ENCODE data around the gene KLF18.

The KLF18 gene

DNA sequence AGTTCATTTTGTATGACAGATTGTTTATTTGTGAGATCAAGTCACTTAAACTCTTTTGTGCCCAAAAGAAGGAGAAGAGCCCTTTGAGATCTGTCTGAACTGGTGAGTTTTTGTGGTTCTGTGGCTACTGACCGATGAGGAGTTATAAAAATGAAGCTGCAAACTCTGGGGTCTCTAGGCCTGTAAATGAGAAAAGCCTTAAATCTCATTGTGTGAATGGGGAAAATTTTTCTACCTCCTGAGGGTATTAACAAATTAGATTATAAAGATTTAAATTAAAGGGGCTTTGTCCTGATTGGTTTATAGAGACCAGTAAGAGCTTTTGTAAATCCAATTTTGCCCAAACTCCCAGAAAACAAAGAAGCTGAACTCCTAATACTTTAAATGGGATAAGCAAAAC, 32.5 kb downstream of the KLF18 start:
- H3K4ac ChIP-seq (ENCODE audit: low read depth, low read length) = no peak overlapping the region
- no CpG with 5 or more reads among the region's 1 CpG for WGBS (ENCODE audit: extremely low coverage, insufficient coverage, insufficient read length)
- no peak overlapping the region for H3K14ac ChIP-seq (ENCODE audit: low read length)
- H2BK5ac ChIP-seq (ENCODE audit: low read depth, low read length, poor library complexity) = no peak overlapping the region
- no peak overlapping the region for H3K4me3 ChIP-seq (ENCODE audit: low read depth, low read length)
- no peak overlapping the region for H3K18ac ChIP-seq (ENCODE audit: low read length)
- H3K79me2 ChIP-seq (ENCODE audit: control insufficient read depth, insufficient read depth, low read length, poor library complexity) = no peaks in the 10 kb centered on the region
- no peaks in the 10 kb centered on the region for H3K79me1 ChIP-seq (ENCODE audit: low read length)
- no peak overlapping the region for H4K91ac ChIP-seq (ENCODE audit: low read depth, low read length)
- H2BK120ac ChIP-seq (ENCODE audit: insufficient read depth, low read length, poor library complexity) = no peak overlapping the region
- H4K12ac ChIP-seq (ENCODE audit: low read depth, low read length) = no peak overlapping the region
- peaks cover 2 to 5% of the 10 kb centered on the region in 2 experiments for H3K4me1 ChIP-seq (ENCODE audit: control insufficient read depth in 1 of 2, insufficient read depth in 2 of 2, low read length in 2 of 2)
- H2AFZ ChIP-seq (ENCODE audit: insufficient read depth, low read length, poor library complexity) = no peak overlapping the region
- H3K36me3 ChIP-seq (ENCODE audit: control insufficient read depth in 1 of 2, insufficient read depth in 2 of 2, low read length in 2 of 2) = no peaks in the 10 kb centered on the region
- no peak overlapping the region for H3K4me2 ChIP-seq (ENCODE audit: low read length)
- H3K9me3 ChIP-seq (ENCODE audit: insufficient read depth, low read depth, low read length) = no peaks in the 10 kb centered on the region
- H4K8ac ChIP-seq (ENCODE audit: low read depth, low read length) = no peak overlapping the region
- no peak overlapping the region for H3K9ac ChIP-seq (ENCODE audit: low read length)
- no peak overlapping the region for H3K27ac ChIP-seq (ENCODE audit: low read depth, low read length)
- no peak overlapping the region for H3K23ac ChIP-seq (ENCODE audit: low read length)
- DNase-seq = no peak
- H2BK12ac ChIP-seq (ENCODE audit: low read length) = no peak overlapping the region
- no peak overlapping the region for H2AK5ac ChIP-seq (ENCODE audit: low read length)
- H3K27me3 ChIP-seq (ENCODE audit: insufficient read depth, low read length) = no peaks in the 10 kb centered on the region

DNA sequence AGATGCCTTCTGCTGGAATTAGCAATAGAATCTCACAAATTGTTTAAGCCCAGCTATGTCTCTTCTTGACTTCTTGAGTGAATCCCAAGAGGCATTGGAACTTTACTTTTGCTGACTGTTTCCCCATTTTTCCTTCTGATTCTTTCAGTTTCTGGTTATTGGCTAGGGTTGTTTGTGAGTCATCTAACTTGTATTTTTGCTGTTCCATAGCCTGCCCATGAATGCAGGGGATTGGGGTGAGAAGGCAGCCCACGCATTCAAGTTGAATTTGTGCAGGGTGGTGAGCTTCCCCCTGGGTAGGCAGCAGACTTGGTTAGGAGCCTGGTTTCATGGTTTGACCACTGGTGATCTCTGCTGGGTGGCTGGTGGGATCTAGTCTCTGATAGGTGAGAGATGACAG, 33.2 kb downstream of the KLF18 start:
- H2BK120ac ChIP-seq (ENCODE audit: insufficient read depth, low read length, poor library complexity) = no peak overlapping the region
- H3K4me1 ChIP-seq (ENCODE audit: control insufficient read depth in 1 of 2, insufficient read depth in 2 of 2, low read length in 2 of 2) = no peaks in the 10 kb centered on the region
- H2BK5ac ChIP-seq (ENCODE audit: low read depth, low read length, poor library complexity) = no peak overlapping the region
- H3K9ac ChIP-seq (ENCODE audit: low read length) = no peak overlapping the region
- H3K18ac ChIP-seq (ENCODE audit: low read length) = no peak overlapping the region
- H4K12ac ChIP-seq (ENCODE audit: low read depth, low read length) = no peak overlapping the region
- no peaks in the 10 kb centered on the region for H3K79me2 ChIP-seq (ENCODE audit: control insufficient read depth, insufficient read depth, low read length, poor library complexity)
- H2BK12ac ChIP-seq (ENCODE audit: low read length) = no peak overlapping the region
- no peak overlapping the region for H3K4ac ChIP-seq (ENCODE audit: low read depth, low read length)
- DNase-seq = no peak
- H3K4me3 ChIP-seq (ENCODE audit: low read depth, low read length) = no peak overlapping the region
- H3K9me3 ChIP-seq (ENCODE audit: insufficient read depth, low read depth, low read length) = no peaks in the 10 kb centered on the region
- H3K14ac ChIP-seq (ENCODE audit: low read length) = no peak overlapping the region
- H3K79me1 ChIP-seq (ENCODE audit: low read length) = no peaks in the 10 kb centered on the region
- no peak overlapping the region for H2AFZ ChIP-seq (ENCODE audit: insufficient read depth, low read length, poor library complexity)
- H2AK5ac ChIP-seq (ENCODE audit: low read length) = no peak overlapping the region
- H3K27me3 ChIP-seq (ENCODE audit: insufficient read depth, low read length) = no peaks in the 10 kb centered on the region
- no peak overlapping the region for H3K23ac ChIP-seq (ENCODE audit: low read length)
- no peak overlapping the region for H3K4me2 ChIP-seq (ENCODE audit: low read length)
- H4K8ac ChIP-seq (ENCODE audit: low read depth, low read length) = no peak overlapping the region
- H3K36me3 ChIP-seq (ENCODE audit: control insufficient read depth in 1 of 2, insufficient read depth in 2 of 2, low read length in 2 of 2) = no peaks in the 10 kb centered on the region
- WGBS (ENCODE audit: extremely low coverage, insufficient coverage, insufficient read length) = no CpG with 5 or more reads among the region's 1 CpG
- no peak overlapping the region for H4K91ac ChIP-seq (ENCODE audit: low read depth, low read length)
- H3K27ac ChIP-seq (ENCODE audit: low read depth, low read length) = no peak overlapping the region

GRCh38 chr1:44105810-44106209, 35.6 kb downstream of the KLF18 start:
- no peak overlapping the region for H3K4me3 ChIP-seq (ENCODE audit: low read depth, low read length)
- WGBS (ENCODE audit: extremely low coverage, insufficient coverage, insufficient read length) = no CpG with 5 or more reads among the region's 3 CpGs

DNA sequence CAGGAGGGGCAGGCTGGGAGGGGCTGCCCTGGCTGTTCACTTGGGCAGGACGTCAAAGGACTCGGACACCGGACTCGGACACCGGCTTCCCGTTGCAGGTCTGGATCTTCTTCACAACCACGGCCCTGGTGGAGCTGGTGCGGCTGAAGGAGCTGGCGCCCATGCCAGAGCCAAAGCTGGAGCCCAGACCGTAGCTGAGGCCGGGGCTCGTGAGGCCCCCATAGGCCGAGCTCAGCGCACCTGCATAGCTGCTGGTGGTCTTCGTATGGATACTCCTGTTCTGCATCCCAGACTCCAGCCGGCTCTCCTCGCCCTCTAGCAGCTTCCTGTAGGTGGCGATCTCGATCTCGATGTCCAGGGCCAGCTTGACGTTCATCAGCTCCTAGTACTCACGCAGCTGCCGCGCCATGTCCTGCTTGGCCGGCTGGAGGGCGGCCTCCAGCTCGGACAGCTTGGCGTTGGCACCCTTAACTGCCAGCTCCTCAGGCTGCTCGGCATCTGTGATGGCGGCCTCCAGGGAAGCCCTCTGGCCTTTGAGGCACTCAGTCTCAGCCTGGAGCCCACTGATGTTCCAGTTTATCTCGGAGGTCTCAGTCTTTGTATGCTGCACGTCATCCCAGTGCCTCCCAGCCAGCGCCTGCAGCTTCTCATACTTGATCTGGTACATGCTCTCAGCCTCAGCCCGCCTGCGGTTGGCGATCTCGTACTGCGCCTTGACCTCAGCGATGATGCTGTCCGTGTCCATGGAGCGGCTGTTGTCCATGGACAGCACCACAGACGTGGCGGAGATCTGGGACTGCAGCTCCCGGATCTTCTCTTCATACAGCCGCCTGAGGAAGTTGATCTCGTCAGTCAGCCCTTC, 37.9 kb downstream of the KLF18 start:
- H3K9ac ChIP-seq (ENCODE audit: low read length) = no peak overlapping the region
- no peaks in the 10 kb centered on the region for H3K9me3 ChIP-seq (ENCODE audit: insufficient read depth, low read depth, low read length)
- WGBS (ENCODE audit: extremely low coverage, insufficient coverage, insufficient read length) = no CpG with 5 or more reads among the region's 46 CpGs
- no peak overlapping the region for H2AK5ac ChIP-seq (ENCODE audit: low read length)
- no peak overlapping the region for H3K27ac ChIP-seq (ENCODE audit: low read depth, low read length)
- H2BK12ac ChIP-seq (ENCODE audit: low read length) = no peak overlapping the region
- no peak overlapping the region for H4K91ac ChIP-seq (ENCODE audit: low read depth, low read length)
- H3K23ac ChIP-seq (ENCODE audit: low read length) = no peak overlapping the region
- H2AFZ ChIP-seq (ENCODE audit: insufficient read depth, low read length, poor library complexity) = no peak overlapping the region
- DNase-seq = peak; percentile 40 to 55
- H3K79me1 ChIP-seq (ENCODE audit: low read length) = no peaks in the 10 kb centered on the region
- H3K79me2 ChIP-seq (ENCODE audit: control insufficient read depth, insufficient read depth, low read length, poor library complexity) = no peaks in the 10 kb centered on the region
- no peak overlapping the region for H3K14ac ChIP-seq (ENCODE audit: low read length)
- no peak overlapping the region for H2BK5ac ChIP-seq (ENCODE audit: low read depth, low read length, poor library complexity)
- no peaks in the 10 kb centered on the region for H3K4me1 ChIP-seq (ENCODE audit: control insufficient read depth in 1 of 2, insufficient read depth in 2 of 2, low read length in 2 of 2)
- no peak overlapping the region for H4K12ac ChIP-seq (ENCODE audit: low read depth, low read length)
- H2BK120ac ChIP-seq (ENCODE audit: insufficient read depth, low read length, poor library complexity) = no peak overlapping the region
- no peak overlapping the region for H3K4ac ChIP-seq (ENCODE audit: low read depth, low read length)
- no peak overlapping the region for H3K4me2 ChIP-seq (ENCODE audit: low read length)
- no peaks in the 10 kb centered on the region for H3K27me3 ChIP-seq (ENCODE audit: insufficient read depth, low read length)
- no peak overlapping the region for H3K18ac ChIP-seq (ENCODE audit: low read length)
- no peak overlapping the region for H4K8ac ChIP-seq (ENCODE audit: low read depth, low read length)
- H3K36me3 ChIP-seq (ENCODE audit: control insufficient read depth in 1 of 2, insufficient read depth in 2 of 2, low read length in 2 of 2) = no peaks in the 10 kb centered on the region
- no peak overlapping the region for H3K4me3 ChIP-seq (ENCODE audit: low read depth, low read length)

More at GRCh38 chr1:44105810-44106209, 35.6 kb downstream of the KLF18 start:
- Histone ChIP-seq H3K4me2 (ENCODE audit: low read length) (no peak overlapping the region), H4K8ac (ENCODE audit: low read depth, low read length) (no peak overlapping the region), H4K12ac (ENCODE audit: low read depth, low read length) (no peak overlapping the region), H3K27me3 (ENCODE audit: insufficient read depth, low read length) (no peaks in the 10 kb centered on the region), H3K79me1 (ENCODE audit: low read length) (no peaks in the 10 kb centered on the region), H3K9me3 (ENCODE audit: insufficient read depth, low read depth, low read length) (no peaks in the 10 kb centered on the region), H3K23ac (ENCODE audit: low read length) (no peak overlapping the region), H3K18ac (ENCODE audit: low read length) (no peak overlapping the region), H2AFZ (ENCODE audit: insufficient read depth, low read length, poor library complexity) (no peak overlapping the region), H3K14ac (ENCODE audit: low read length) (no peak overlapping the region), H2BK120ac (ENCODE audit: insufficient read depth, low read length, poor library complexity) (no peak overlapping the region), H3K4ac (ENCODE audit: low read depth, low read length) (no peak overlapping the region), H3K36me3 (ENCODE audit: control insufficient read depth in 1 of 2, insufficient read depth in 2 of 2, low read length in 2 of 2) (no peaks in the 10 kb centered on the region), H2BK12ac (ENCODE audit: low read length) (no peak overlapping the region), H4K91ac (ENCODE audit: low read depth, low read length) (no peak overlapping the region), H2AK5ac (ENCODE audit: low read length) (no peak overlapping the region), H3K9ac (ENCODE audit: low read length) (no peak overlapping the region), H3K79me2 (ENCODE audit: control insufficient read depth, insufficient read depth, low read length, poor library complexity) (no peaks in the 10 kb centered on the region), H3K4me1 (ENCODE audit: control insufficient read depth in 1 of 2, insufficient read depth in 2 of 2, low read length in 2 of 2) (no peaks in the 10 kb centered on the region), H3K27ac (ENCODE audit: low read depth, low read length) (no peak overlapping the region), H2BK5ac (ENCODE audit: low read depth, low read length, poor library complexity) (no peak overlapping the region)
- no peak for DNase-seq

Measured in trophoblast cell (in vitro differentiated cells and primary cell).